Osteoblast (primary cell): ENCODE measurements around the gene OVAAL. TPM values are rescaled to one million over a fixed set of nuclear protein-coding genes. Genes with fewer than 3 reads are reported as not detected.

ENCODE experiments used
- DNase-seq: peaks from one replicate; pipeline ENCODE4 v3.0.0; 2011; ENCODE audit warnings: low spot score, mixed read lengths; ENCODE audit not compliant: insufficient read length; ENCODE audit errors: missing footprints
- H2AFZ ChIP-seq: 2 replicates; pipeline ENCODE4 v1.6.0; 2011; ENCODE audit warnings: mild to moderate bottlenecking, low read length
- H3K27ac ChIP-seq: 2 replicates; pipeline ENCODE4 v1.5.1; 2011; ENCODE audit warnings: mild to moderate bottlenecking, low read depth, low read length, moderate library complexity
- H3K27me3 ChIP-seq: 2 replicates; pipeline ENCODE4 v1.6.0; 2012; ENCODE audit warnings: mild to moderate bottlenecking, control low read depth, inconsistent platforms, low read length, moderate library complexity; ENCODE audit not compliant: insufficient read depth
- H3K36me3 ChIP-seq: 2 replicates; pipeline ENCODE4 v1.5.1; 2011; ENCODE audit warnings: mild to moderate bottlenecking, low read length, control low read depth, moderate library complexity; ENCODE audit not compliant: insufficient read depth
- H3K4me1 ChIP-seq: 2 replicates; pipeline ENCODE4 v1.5.1; 2011; ENCODE audit warnings: mild to moderate bottlenecking, low read length, control low read depth, moderate library complexity; ENCODE audit not compliant: insufficient read depth
- H3K4me2 ChIP-seq: 2 replicates; pipeline ENCODE4 v1.6.0; 2011; ENCODE audit warnings: mild to moderate bottlenecking, low read length; ENCODE audit not compliant: insufficient read depth
- H3K4me3 ChIP-seq: fragments of 200-600 bp; sonication (generic); 3 replicates; pipeline ENCODE4 v1.5.1; 2012; ENCODE audit warnings: mild to moderate bottlenecking, low read length, inconsistent platforms; ENCODE audit not compliant: insufficient read depth
- H3K79me2 ChIP-seq: 2 replicates; pipeline ENCODE4 v1.6.0; 2012; ENCODE audit warnings: mild to moderate bottlenecking, low read length, control low read depth, inconsistent platforms; ENCODE audit not compliant: insufficient read depth
- H3K9me3 ChIP-seq: 2 replicates; pipeline ENCODE4 v1.5.1; 2011; ENCODE audit warnings: low read depth, low read length, control low read depth
- H4K20me1 ChIP-seq: 2 replicates; pipeline ENCODE4 v1.6.0; 2012; ENCODE audit warnings: mild to moderate bottlenecking, low read length, control low read depth; ENCODE audit not compliant: insufficient read depth
- CTCF ChIP-seq: IDR thresholded peaks from 2 replicates; pipeline ENCODE4 v1.5.1; 2011; ENCODE audit warnings: mild to moderate bottlenecking, low read depth, low read length, moderate library complexity; ENCODE audit errors: extremely low read depth
- small RNA-seq: library from RNA; depleted of rRNA; stranded (forward); fragments of <200 nt; gene quantifications from one replicate; pipeline ENCODE3, GENCODE V24; 2012
- total RNA-seq: library from RNA; depleted of rRNA; stranded (reverse); fragments of >200 nt; gene quantifications from 2 replicates; pipeline ENCODE4 v1.2.3, GENCODE V29; 2012

Gene OVAAL
- total RNA-seq, 1 donor: not detected

GRCh38 chr1:180615493-180616290 lies 56.9 kb downstream of the OVAAL start:
- Histone ChIP-seq H2AFZ (peak overlapping the region; percentile 55), H3K4me1 (peaks cover 10% of the 10 kb centered on the region), H4K20me1 (no peaks in the 10 kb centered on the region), H3K27me3 (no peaks in the 10 kb centered on the region), H3K36me3 (no peaks in the 10 kb centered on the region), H3K27ac (peak overlapping the region; percentile 13), H3K4me3 (no peak overlapping the region), H3K9me3 (no peaks in the 10 kb centered on the region), H3K79me2 (no peaks in the 10 kb centered on the region), H3K4me2 (peak overlapping the region; percentile 43)
- no peak for DNase-seq
- no peak for TF ChIP-seq CTCF

Small RNA genes within 50 kb of the gene (small RNA-seq; reads per million reads assigned to genes)
- not detected for gene RF00019

Other genes with a start within 250 kb of the OVAAL start
- gene ACBD6, start 56.4 kb upstream of the OVAAL start, total RNA-seq: 55.1 and 55.7 TPM in 2 replicates
- gene XPR1, start 73.1 kb downstream of the OVAAL start, total RNA-seq: 25.7 and 36.2 TPM in 2 replicates